Measurements from ENCODE around the gene CPSF4. TPM values are rescaled to one million over a fixed set of nuclear protein-coding genes. Genes with fewer than 3 reads are reported as not detected.

Gene CPSF4
- total and polyA plus RNA-seq, 8 donors = 15.2 to 42.5 (median 23.7) TPM

GRCh38 chr7:99456288-99456687, 17.5 kb downstream of the CPSF4 start:
- DNase-seq (no peak), ATAC-seq (no peak), FAIRE-seq (no peak)
- intact Hi-C loops (cut with DNase I) = no loop called here
- WGBS, 2 donors = 68 to 73% methylated on average over 13 of the region's 13 CpGs
- peaks cover 0 to 44% (median 12%) of the 10 kb centered on the region in 3 donors for H3K36me3 ChIP-seq
- H3K9me3 ChIP-seq = no peaks in the 10 kb centered on the region
- H3K27ac ChIP-seq = no peak overlapping the region
- no peaks in the 10 kb centered on the region for H3K27me3 ChIP-seq
- no peaks in the 10 kb centered on the region for H3K4me1 ChIP-seq
- H3K4me3 ChIP-seq = no peak overlapping the region
- no peak for TF ChIP-seq CTCF (IDR thresholded peaks at IDR 0.05)

DNA sequence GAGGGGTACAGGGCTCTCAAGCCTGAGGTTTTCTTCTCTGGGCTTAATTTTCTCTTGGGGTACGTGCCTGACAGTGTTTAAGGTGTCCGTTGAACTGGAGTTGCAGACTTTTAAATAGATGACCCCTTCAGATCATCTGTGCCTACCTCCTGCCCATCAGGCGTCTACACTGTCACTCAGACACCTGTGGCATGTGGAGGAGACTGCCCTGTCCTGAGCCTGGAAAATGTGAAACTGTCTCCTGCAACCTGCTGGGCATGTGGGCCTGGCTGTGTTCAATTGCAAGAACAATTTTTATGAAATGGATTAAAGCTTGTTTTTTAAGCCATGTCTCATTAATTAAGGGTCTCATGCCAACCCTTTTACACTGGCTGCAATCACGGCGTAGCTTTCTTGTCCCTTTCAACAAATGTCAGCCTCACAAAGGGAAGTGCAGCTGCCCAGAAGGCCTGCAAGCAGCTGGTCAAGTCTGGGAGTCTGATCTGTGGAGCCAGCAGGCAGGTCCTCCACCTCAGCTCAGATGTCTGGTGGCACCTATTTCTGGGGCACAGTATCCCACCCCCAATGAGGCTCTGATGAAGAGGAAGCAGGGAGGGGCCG, 18.4 kb downstream of the CPSF4 start:
- FAIRE-seq = no peak
- 77 to 81% methylated on average over 6 of the region's 6 CpGs for WGBS, 2 donors

DNA sequence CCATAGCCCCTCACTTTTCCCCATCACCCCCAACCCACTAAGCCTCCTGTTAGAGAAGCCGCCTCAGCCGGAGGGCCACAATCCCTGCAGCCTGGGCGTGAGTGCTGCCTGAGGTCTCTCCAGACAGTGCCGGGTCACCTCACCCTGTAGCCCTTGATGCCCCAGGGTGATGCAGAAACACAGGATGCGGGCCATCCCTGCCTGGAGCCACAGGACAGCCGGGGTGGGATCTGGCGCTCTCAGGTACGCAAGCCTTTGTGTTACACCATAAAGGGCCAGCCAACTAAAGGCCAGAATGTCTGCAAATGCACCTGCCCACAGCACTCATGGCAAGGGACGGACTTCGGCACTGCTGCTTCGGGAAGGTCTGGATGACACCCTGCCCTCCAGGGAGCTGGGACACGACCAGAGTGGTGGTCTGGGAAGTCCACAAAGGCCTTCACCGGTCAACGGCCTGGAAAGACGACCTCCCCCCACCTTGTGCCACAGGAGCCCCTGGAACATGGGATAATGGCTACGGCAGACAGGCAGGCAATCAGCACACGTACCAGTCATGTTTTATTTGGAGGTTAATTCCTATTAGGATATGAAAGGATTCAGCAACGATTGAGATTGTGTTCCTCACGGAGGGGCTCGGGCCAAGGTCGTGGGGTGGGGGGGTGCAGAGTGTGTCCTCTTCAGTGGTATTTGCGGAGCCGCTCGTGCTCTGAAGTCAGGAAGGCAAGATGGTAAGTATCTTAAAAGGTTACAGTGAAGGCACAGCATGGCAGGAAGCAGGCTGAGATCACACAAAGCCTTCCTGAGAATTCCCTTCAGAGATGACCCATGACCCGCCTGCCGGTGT, 19.1 kb downstream of the CPSF4 start:
- no peak for FAIRE-seq
- Histone ChIP-seq H3K4me3 (no peak overlapping the region), H3K27me3 (no peaks in the 10 kb centered on the region), H3K27ac (no peak overlapping the region), H3K4me1 (no peaks in the 10 kb centered on the region), H3K36me3 (peaks cover 0 to 44% (median 12%) of the 10 kb centered on the region in 3 donors), H3K9me3 (no peaks in the 10 kb centered on the region)
- TF ChIP-seq CTCF (IDR thresholded peaks at IDR 0.05) = no peak
- DNase-seq = peak in 2 of 6 donors; percentile 23 to 58
- intact Hi-C loops (cut with DNase I) = no loop called here
- ATAC-seq = no peak
- 81 to 84% methylated on average over 26 of the region's 26 CpGs for WGBS, 2 donors

More for the DNA sequence above, 18.4 kb downstream of the CPSF4 start:
- H3K27ac ChIP-seq = no peak overlapping the region
- no peak for TF ChIP-seq CTCF (IDR thresholded peaks at IDR 0.05)
- H3K9me3 ChIP-seq = no peaks in the 10 kb centered on the region
- no peaks in the 10 kb centered on the region for H3K4me1 ChIP-seq
- peaks cover 0 to 44% (median 12%) of the 10 kb centered on the region in 3 donors for H3K36me3 ChIP-seq
- ATAC-seq = no peak
- no peak overlapping the region for H3K4me3 ChIP-seq
- no peaks in the 10 kb centered on the region for H3K27me3 ChIP-seq
- intact Hi-C loops (cut with DNase I) = no loop called here
- DNase-seq = peak in 1 of 6 donors; percentile 5

DNA sequence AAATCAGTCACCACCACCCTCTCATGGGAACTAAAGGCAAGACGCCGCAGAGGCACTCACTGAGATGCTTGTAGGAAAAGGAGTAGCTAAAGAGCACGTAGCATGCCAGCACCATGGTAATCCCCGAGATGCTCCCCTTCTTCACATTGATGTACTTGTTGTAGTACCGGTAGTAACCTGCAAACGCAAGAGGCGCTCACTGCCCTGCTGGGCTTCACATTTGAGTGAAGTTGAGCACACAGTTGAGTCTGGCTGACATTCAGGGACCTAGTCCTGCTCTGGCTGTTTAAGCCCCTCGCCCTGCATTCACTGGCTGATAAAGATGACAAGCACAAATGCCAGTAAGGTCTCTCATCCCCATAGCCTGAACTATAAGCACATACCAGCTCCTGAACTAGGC, 20.3 kb downstream of the CPSF4 start:
- WGBS, 2 donors = 89 to 90% methylated on average over 8 of the region's 8 CpGs
- peaks cover 0 to 32% (median 12%) of the 10 kb centered on the region in 3 donors for H3K36me3 ChIP-seq
- no peak overlapping the region for H3K4me3 ChIP-seq
- peak in 1 of 4 donors; percentile 17 for ATAC-seq
- H3K27me3 ChIP-seq = no peaks in the 10 kb centered on the region
- intact Hi-C loops (cut with DNase I) = no loop called here
- no peak for FAIRE-seq
- DNase-seq = peak in 2 of 6 donors; percentile 15 to 24
- TF ChIP-seq CTCF (IDR thresholded peaks at IDR 0.05) = no peak
- peaks cover 0 to 3% (median 0%) of the 10 kb centered on the region in 3 donors for H3K4me1 ChIP-seq
- H3K9me3 ChIP-seq = no peaks in the 10 kb centered on the region
- H3K27ac ChIP-seq = no peak overlapping the region
